Thoracic aorta (tissue), 2 donors: ENCODE results near the gene TRMT112. TPM values are rescaled to one million over a fixed set of nuclear protein-coding genes. Genes with fewer than 3 reads are reported as not detected.

ENCODE experiments used
- ATAC-seq: fragments of 150-250 bp; one replicate; pipeline ENCODE4 v1.8.0; 2017; ENCODE audit warnings: low read depth; ENCODE audit not compliant: insufficient number of reproducible peaks, low FRiP score
- DNase-seq: peaks from one replicate; pipeline ENCODE4 v3.0.0-alpha.2; 2020; ENCODE audit warnings: low spot score
- H3K27ac ChIP-seq, 2 donors: fragments of 200-600 bp; sonication (generic); 1 replicate in 1 of 2; 2 replicates in 1 of 2; pipeline ENCODE4 v1.5.1; 2016; ENCODE audit warnings: mild to moderate bottlenecking in 2 of 2, moderate library complexity in 2 of 2
- H3K27me3 ChIP-seq: fragments of 200-600 bp; sonication (generic); replicated peaks from 2 replicates; pipeline ENCODE4 v1.6.0; 2016; ENCODE audit warnings: mild to moderate bottlenecking; ENCODE audit not compliant: insufficient read depth
- H3K36me3 ChIP-seq: fragments of 200-600 bp; sonication (generic); one replicate; pipeline ENCODE4 v1.5.1; 2016
- H3K4me1 ChIP-seq, 2 donors: fragments of 200-600 bp; sonication (generic); 1 replicate in 1 of 2; 2 replicates in 1 of 2; pipeline versions ENCODE4 v1.5.1 to v1.6.0; 2016; ENCODE audit warnings: low read depth in 2 of 2, mild to moderate bottlenecking in 1 of 2; ENCODE audit not compliant: control insufficient read depth in 1 of 2
- H3K4me3 ChIP-seq: fragments of 200-600 bp; sonication (generic); 2 replicates; pipeline ENCODE4 v1.5.1; 2016; ENCODE audit warnings: mild to moderate bottlenecking
- H3K9me3 ChIP-seq: fragments of 200-600 bp; sonication (generic); 2 replicates; pipeline ENCODE4 v1.5.1; 2016
- CTCF ChIP-seq: fragments of 200-600 bp; sonication (generic); IDR thresholded peaks from one replicate; pipeline ENCODE4 v1.5.1; 2019; ENCODE audit warnings: antibody characterized with exemption
- total RNA-seq, 2 donors: library from RNA; depleted of rRNA; stranded (reverse); fragments of >200 nt; gene quantifications; one replicate each; pipeline versions ENCODE4 v1.1.0 to v1.2.3, GENCODE V29; 2016

TRMT112 gene
- total RNA-seq, 2 donors from 2014 or later, result 157 to 218 TPM

- no peak for DNase-seq
- Histone ChIP-seq H3K4me3 (peak within 1 kb of the TSS; percentile 69), H3K36me3 (no peaks in the 10 kb centered on the region), H3K4me1 (peaks cover 13 to 33% of the 10 kb centered on the region in 2 donors), H3K27me3 (peaks cover 19% of the 10 kb centered on the region), H3K27ac (no peak within 1 kb of the TSS), H3K9me3 (no peaks in the 10 kb centered on the region)
- TF ChIP-seq CTCF, result no peak
- no peak for ATAC-seq
Measured at GRCh38 chr11:64299847-64300648, 17.3 kb downstream of the TRMT112 start, which contains the start of gene CATSPERZ. CATSPERZ (plus strand) TSS chr11:64300358; CDS start chr11:64300411, 53 bp downstream.

GRCh38 chr11:64298966-64299846, 18.2 kb downstream of the TRMT112 start:
- Histone ChIP-seq H3K27ac (no peak overlapping the region), H3K27me3 (peaks cover 19% of the 10 kb centered on the region), H3K9me3 (no peaks in the 10 kb centered on the region), H3K4me3 (peak overlapping the region; percentile 69), H3K4me1 (peaks cover 13 to 31% of the 10 kb centered on the region in 2 donors), H3K36me3 (no peaks in the 10 kb centered on the region)
- no peak for TF ChIP-seq CTCF
- DNase-seq (no peak), ATAC-seq (no peak)

GRCh38 chr11:64297699-64298358, 19.5 kb downstream of the TRMT112 start:
- no peaks in the 10 kb centered on the region for H3K9me3 ChIP-seq
- H3K36me3 ChIP-seq, result no peaks in the 10 kb centered on the region
- no peak for DNase-seq
- H3K27me3 ChIP-seq, result peaks cover 23% of the 10 kb centered on the region
- H3K4me3 ChIP-seq, result no peak overlapping the region
- no peak overlapping the region for H3K27ac ChIP-seq
- TF ChIP-seq CTCF, result no peak
- ATAC-seq, result no peak
- peaks cover 13 to 27% of the 10 kb centered on the region in 2 donors for H3K4me1 ChIP-seq

- peaks cover 30% of the 10 kb centered on the region for H3K27me3 ChIP-seq
- no peak for TF ChIP-seq CTCF
- no peaks in the 10 kb centered on the region for H3K36me3 ChIP-seq
- H3K9me3 ChIP-seq, result no peaks in the 10 kb centered on the region
- peaks cover 19 to 34% of the 10 kb centered on the region in 2 donors for H3K4me1 ChIP-seq
- no peak overlapping the region for H3K27ac ChIP-seq
- no peak for DNase-seq
- no peak for ATAC-seq
- no peak overlapping the region for H3K4me3 ChIP-seq
Measured at GRCh38 chr11:64296830-64297698, 20.3 kb downstream of the TRMT112 start.
